Nasal cavity respiratory epithelium epithelial cell of viscerocranial mucosa (primary cell): ENCODE measurements around the gene CHRNA4. TPM values are rescaled to one million over a fixed set of nuclear protein-coding genes. Genes with fewer than 3 reads are reported as not detected.

ENCODE experiments used
- total RNA-seq: library from RNA; depleted of rRNA; stranded (reverse); fragments of >200 nt; gene quantifications from 2 replicates; pipeline ENCODE4 v1.2.3, GENCODE V29; 2014

The CHRNA4 gene
- total RNA-seq, result not detected in 2 replicates

GRCh38 chr20:63360850-63361518, at the start of gene CHRNA4:
TSS of gene CHRNA4 (minus strand) at chr20:63361349. CDS start at chr20:63361165, 184 bp downstream.

Other genes starting within 250 kb of the CHRNA4 start
- 28.4 and 47.5 TPM in 2 replicates for gene YTHDF1, start 145.2 kb downstream of the CHRNA4 start, total RNA-seq
- not detected in 2 replicates for gene BIRC7, start 125.4 kb downstream of the CHRNA4 start, total RNA-seq
- 2.7 TPM in 1 of 2 replicates, not detected in the other for gene NKAIN4, start 106.9 kb downstream of the CHRNA4 start, total RNA-seq
- gene ARFGAP1, start 88.5 kb downstream of the CHRNA4 start, total RNA-seq, result 45.1 and 49.0 TPM in 2 replicates
- under 0.01 and 0.07 TPM in 2 replicates for gene COL20A1, start 68.2 kb downstream of the CHRNA4 start, total RNA-seq
- gene KCNQ2, start 111.3 kb upstream of the CHRNA4 start, total RNA-seq, result under 0.01 TPM in 1 of 2 replicates, not detected in the other
- 1.0 and 1.4 TPM in 2 replicates for gene EEF1A2, start 137.7 kb upstream of the CHRNA4 start, total RNA-seq
- gene PPDPF, start 159.4 kb upstream of the CHRNA4 start, total RNA-seq, result 58.4 and 133 TPM in 2 replicates
- gene PTK6, start 176.0 kb upstream of the CHRNA4 start, total RNA-seq, result 35.2 and 51.9 TPM in 2 replicates
- 0.14 and 0.34 TPM in 2 replicates for gene SRMS, start 186.4 kb upstream of the CHRNA4 start, total RNA-seq
- gene FNDC11, start 192.8 kb upstream of the CHRNA4 start, total RNA-seq, result 0.43 and 0.68 TPM in 2 replicates
- 33.5 and 51.0 TPM in 2 replicates for gene HELZ2, start 212.9 kb upstream of the CHRNA4 start, total RNA-seq